Fibroblast of the aortic adventitia (primary cell): ENCODE results near the gene WWC1. TPM values are rescaled to one million over a fixed set of nuclear protein-coding genes. Genes with fewer than 3 reads are reported as not detected.
A peak's percentile ranks its signal among the peaks of the same experiment; 100 is the strongest.

ENCODE experiments used
- DNase-seq: peaks from one replicate; pipeline ENCODE4 v3.0.0-alpha.2; 2010; ENCODE audit warnings: low read depth
- H3K4me3 ChIP-seq: 2 replicates; pipeline ENCODE4 v1.5.1; 2011; ENCODE audit warnings: low read depth, mild to moderate bottlenecking, control low read depth, low read length, moderate library complexity
- CTCF ChIP-seq: IDR thresholded peaks from 2 replicates; pipeline ENCODE4 v1.5.1; 2011; ENCODE audit warnings: mild to moderate bottlenecking, low read length, control low read depth, inconsistent platforms; ENCODE audit not compliant: insufficient read depth
- total RNA-seq: library from RNA; depleted of rRNA; stranded (reverse); fragments of >200 nt; gene quantifications from 2 replicates; pipeline ENCODE4 v1.2.3, GENCODE V29; 2012; ENCODE audit warnings: low replicate concordance

Gene WWC1
- total RNA-seq, 1 donor, result 0.45 TPM

- no peak for TF ChIP-seq CTCF
- DNase-seq, result peak; percentile 65
Measured at GRCh38 chr5:168413596-168413995, 122.2 kb downstream of the WWC1 start.

GRCh38 chr5:168415401-168415800 lies 124.0 kb downstream of the WWC1 start:
- TF ChIP-seq CTCF, result no peak
- no peak for DNase-seq
- no peak overlapping the region for H3K4me3 ChIP-seq

More at GRCh38 chr5:168413596-168413995, 122.2 kb downstream of the WWC1 start:
- no peak overlapping the region for H3K4me3 ChIP-seq

- H3K4me3 ChIP-seq, result no peak overlapping the region
- TF ChIP-seq CTCF, result no peak
- no peak for DNase-seq
Measured at GRCh38 chr5:168415971-168416370, 124.5 kb downstream of the WWC1 start.

GRCh38 chr5:168417731-168418429 lies 126.4 kb downstream of the WWC1 start:
- DNase-seq, result no peak
- no peak overlapping the region for H3K4me3 ChIP-seq
- no peak for TF ChIP-seq CTCF

GRCh38 chr5:168420461-168420860 lies 129.0 kb downstream of the WWC1 start:
- no peak for DNase-seq
- H3K4me3 ChIP-seq, result no peak overlapping the region
- no peak for TF ChIP-seq CTCF

GRCh38 chr5:168422431-168422830 lies 131.0 kb downstream of the WWC1 start:
- H3K4me3 ChIP-seq, result no peak overlapping the region
- DNase-seq, result no peak
- TF ChIP-seq CTCF, result peak; percentile 9

GRCh38 chr5:168423478-168423877 lies 132.0 kb downstream of the WWC1 start:
- no peak for TF ChIP-seq CTCF
- no peak overlapping the region for H3K4me3 ChIP-seq
- no peak for DNase-seq
